ENCODE results near the gene CD300A.

Gene CD300A

GRCh38 chr17:74522381-74523105, 56.1 kb downstream of the CD300A start:
- no peak for DNase-seq

GRCh38 chr17:74523308-74523707, 56.9 kb downstream of the CD300A start:
- no peak for DNase-seq

GRCh38 chr17:74524653-74525464, 58.4 kb downstream of the CD300A start:
- DNase-seq: no peak

GRCh38 chr17:74525465-74525725, 59.0 kb downstream of the CD300A start:
- no peak for DNase-seq

GRCh38 chr17:74525781-74526288, 59.4 kb downstream of the CD300A start:
- DNase-seq: no peak

GRCh38 chr17:74526681-74527080, 60.2 kb downstream of the CD300A start:
- no peak for DNase-seq

GRCh38 chr17:74527081-74527480, 60.6 kb downstream of the CD300A start:
- DNase-seq: no peak

GRCh38 chr17:74527756-74528155, 61.3 kb downstream of the CD300A start:
- DNase-seq: no peak

- DNase-seq: no peak
Measured at GRCh38 chr17:74528491-74529199, 62.2 kb downstream of the CD300A start.

GRCh38 chr17:74529243-74529642, 62.8 kb downstream of the CD300A start:
- no peak for DNase-seq

GRCh38 chr17:74530831-74531150, 64.4 kb downstream of the CD300A start:
- no peak for DNase-seq

GRCh38 chr17:74531231-74531761, 64.9 kb downstream of the CD300A start, which contains the start of gene CD300LB:
Gene CD300LB (minus strand): TSS chr17:74531475. CDS start chr17:74531350, 125 bp downstream.
- no peak for DNase-seq

GRCh38 chr17:74532115-74532514, 65.7 kb downstream of the CD300A start:
- no peak for DNase-seq

Data from NCI-H524 treated with DMSO at 0.1 percent for 48 hours (cell line).